Mammary epithelial cell (primary cell): ENCODE data around the gene WFDC1.
"Not testable (repeated sequence)": the region's sequence is repeated elsewhere in the genome, so short reads cannot be mapped to it uniquely, and the experiment has no call there.

Source experiments
- EZH2 ChIP-seq: IDR thresholded peaks from 2 replicates; pipeline ENCODE4 v1.6.1; 2012; ENCODE audit warnings: low read length, inconsistent platforms, borderline replicate concordance
- TF ChIP-seq, protein P1 (sequence below), 2 donors: IDR thresholded peaks in 1 of 2; conservative IDR thresholded peaks in 1 of 2; 2 replicates each; pipeline ENCODE4 v1.5.1; 2011 to 2012; ENCODE audit warnings: inconsistent platforms in 2 of 2, low read length in 2 of 2, mild to moderate bottlenecking in 2 of 2, control low read depth in 1 of 2, low read depth in 1 of 2; ENCODE audit not compliant: insufficient read depth in 1 of 2; ENCODE audit errors: extremely low read depth in 1 of 2

DNA sequence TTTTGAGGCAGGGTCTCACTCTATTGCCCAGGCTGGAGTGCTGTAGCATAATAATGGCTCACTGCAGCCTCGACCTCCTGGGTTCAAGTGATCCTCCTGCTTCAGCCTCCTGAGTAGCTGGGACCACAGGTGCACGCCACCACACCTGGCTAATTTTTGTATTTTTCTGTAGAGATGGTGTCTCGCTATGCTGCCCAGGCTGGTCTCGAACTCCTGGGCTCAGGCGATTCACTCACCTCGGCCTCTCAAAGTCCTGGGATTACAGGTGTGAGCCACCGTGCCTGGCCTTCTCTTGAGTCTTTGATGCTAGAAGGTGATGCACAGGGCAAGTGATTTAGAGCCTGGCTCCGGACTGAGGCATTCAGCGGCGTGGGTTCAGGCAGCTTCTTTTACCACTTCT, 49.1 kb downstream of the WFDC1 start:
- TF ChIP-seq, protein P1, sequence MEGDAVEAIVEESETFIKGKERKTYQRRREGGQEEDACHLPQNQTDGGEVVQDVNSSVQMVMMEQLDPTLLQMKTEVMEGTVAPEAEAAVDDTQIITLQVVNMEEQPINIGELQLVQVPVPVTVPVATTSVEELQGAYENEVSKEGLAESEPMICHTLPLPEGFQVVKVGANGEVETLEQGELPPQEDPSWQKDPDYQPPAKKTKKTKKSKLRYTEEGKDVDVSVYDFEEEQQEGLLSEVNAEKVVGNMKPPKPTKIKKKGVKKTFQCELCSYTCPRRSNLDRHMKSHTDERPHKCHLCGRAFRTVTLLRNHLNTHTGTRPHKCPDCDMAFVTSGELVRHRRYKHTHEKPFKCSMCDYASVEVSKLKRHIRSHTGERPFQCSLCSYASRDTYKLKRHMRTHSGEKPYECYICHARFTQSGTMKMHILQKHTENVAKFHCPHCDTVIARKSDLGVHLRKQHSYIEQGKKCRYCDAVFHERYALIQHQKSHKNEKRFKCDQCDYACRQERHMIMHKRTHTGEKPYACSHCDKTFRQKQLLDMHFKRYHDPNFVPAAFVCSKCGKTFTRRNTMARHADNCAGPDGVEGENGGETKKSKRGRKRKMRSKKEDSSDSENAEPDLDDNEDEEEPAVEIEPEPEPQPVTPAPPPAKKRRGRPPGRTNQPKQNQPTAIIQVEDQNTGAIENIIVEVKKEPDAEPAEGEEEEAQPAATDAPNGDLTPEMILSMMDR (conservative IDR thresholded peaks at IDR 0.05 in 1 of 2, IDR thresholded peaks at IDR 0.05 in 1 of 2; ENCODE audit: extremely low read depth in 1 of 2, insufficient read depth in 1 of 2, low read depth in 1 of 2, low read length in 2 of 2) = not testable (repeated sequence)
- TF ChIP-seq EZH2 = not testable (repeated sequence)
